ENCODE results near the gene GALNTL6.
"Not testable (repeated sequence)": the region's sequence is repeated elsewhere in the genome, so short reads cannot be mapped to it uniquely, and the experiment has no call there.

GALNTL6 gene

GRCh38 chr4:172393220-172393619, 580.0 kb downstream of the GALNTL6 start:
- TF ChIP-seq, protein P1, sequence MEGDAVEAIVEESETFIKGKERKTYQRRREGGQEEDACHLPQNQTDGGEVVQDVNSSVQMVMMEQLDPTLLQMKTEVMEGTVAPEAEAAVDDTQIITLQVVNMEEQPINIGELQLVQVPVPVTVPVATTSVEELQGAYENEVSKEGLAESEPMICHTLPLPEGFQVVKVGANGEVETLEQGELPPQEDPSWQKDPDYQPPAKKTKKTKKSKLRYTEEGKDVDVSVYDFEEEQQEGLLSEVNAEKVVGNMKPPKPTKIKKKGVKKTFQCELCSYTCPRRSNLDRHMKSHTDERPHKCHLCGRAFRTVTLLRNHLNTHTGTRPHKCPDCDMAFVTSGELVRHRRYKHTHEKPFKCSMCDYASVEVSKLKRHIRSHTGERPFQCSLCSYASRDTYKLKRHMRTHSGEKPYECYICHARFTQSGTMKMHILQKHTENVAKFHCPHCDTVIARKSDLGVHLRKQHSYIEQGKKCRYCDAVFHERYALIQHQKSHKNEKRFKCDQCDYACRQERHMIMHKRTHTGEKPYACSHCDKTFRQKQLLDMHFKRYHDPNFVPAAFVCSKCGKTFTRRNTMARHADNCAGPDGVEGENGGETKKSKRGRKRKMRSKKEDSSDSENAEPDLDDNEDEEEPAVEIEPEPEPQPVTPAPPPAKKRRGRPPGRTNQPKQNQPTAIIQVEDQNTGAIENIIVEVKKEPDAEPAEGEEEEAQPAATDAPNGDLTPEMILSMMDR (IDR thresholded peaks at IDR 0.05; ENCODE audit: insufficient read depth, low read length, poor library complexity, severe bottlenecking): no peak
- Histone ChIP-seq H3K4me3 (replicated peaks; ENCODE audit: low read depth, low read length) (no peak overlapping the region), H3K36me3 (ENCODE audit: control insufficient read depth, insufficient read depth, low read length) (no peaks in the 10 kb centered on the region), H3K27me3 (replicated peaks; ENCODE audit: control insufficient read depth, insufficient read depth, low read length) (no peaks in the 10 kb centered on the region)
- DNase-seq (ENCODE audit: extremely low read depth, insufficient read length): no peak

DNA sequence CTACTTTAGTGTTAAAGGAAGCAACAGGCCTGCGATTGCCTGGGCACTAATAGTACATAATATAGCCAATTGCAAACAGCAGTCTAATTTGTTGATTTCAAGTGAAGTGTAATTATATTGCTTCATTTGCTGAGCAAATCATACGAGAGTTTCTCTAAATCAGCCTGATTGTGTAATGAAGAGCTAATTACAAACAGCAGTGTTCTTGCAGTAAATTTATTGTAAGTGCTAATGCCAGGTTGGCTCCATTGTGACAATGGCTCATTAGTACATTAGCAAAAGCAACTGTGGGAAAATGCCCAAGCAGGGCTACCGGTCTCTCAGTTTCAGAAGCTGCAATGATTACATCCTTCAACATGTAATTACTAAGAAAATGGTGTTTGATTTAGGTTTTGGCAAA, 591.5 kb downstream of the GALNTL6 start:
- TF ChIP-seq, protein P1 (IDR thresholded peaks at IDR 0.05; ENCODE audit: insufficient read depth, low read length, poor library complexity, severe bottlenecking): no peak
- no peak for DNase-seq (ENCODE audit: extremely low read depth, insufficient read length)
- no peaks in the 10 kb centered on the region for H3K36me3 ChIP-seq (ENCODE audit: control insufficient read depth, insufficient read depth, low read length)

GRCh38 chr4:172410363-172410762, 597.2 kb downstream of the GALNTL6 start:
- Histone ChIP-seq H3K36me3 (ENCODE audit: control insufficient read depth, insufficient read depth, low read length) (no peaks in the 10 kb centered on the region), H3K4me3 (replicated peaks; ENCODE audit: low read depth, low read length) (no peak overlapping the region), H3K27me3 (replicated peaks; ENCODE audit: control insufficient read depth, insufficient read depth, low read length) (no peaks in the 10 kb centered on the region)
- TF ChIP-seq, protein P1 (IDR thresholded peaks at IDR 0.05; ENCODE audit: insufficient read depth, low read length, poor library complexity, severe bottlenecking): no peak
- no peak for DNase-seq (ENCODE audit: extremely low read depth, insufficient read length)

More for the DNA sequence above, 591.5 kb downstream of the GALNTL6 start:
- Histone ChIP-seq H3K27me3 (replicated peaks; ENCODE audit: control insufficient read depth, insufficient read depth, low read length) (no peaks in the 10 kb centered on the region), H3K4me3 (replicated peaks; ENCODE audit: low read depth, low read length) (no peak overlapping the region)

DNA sequence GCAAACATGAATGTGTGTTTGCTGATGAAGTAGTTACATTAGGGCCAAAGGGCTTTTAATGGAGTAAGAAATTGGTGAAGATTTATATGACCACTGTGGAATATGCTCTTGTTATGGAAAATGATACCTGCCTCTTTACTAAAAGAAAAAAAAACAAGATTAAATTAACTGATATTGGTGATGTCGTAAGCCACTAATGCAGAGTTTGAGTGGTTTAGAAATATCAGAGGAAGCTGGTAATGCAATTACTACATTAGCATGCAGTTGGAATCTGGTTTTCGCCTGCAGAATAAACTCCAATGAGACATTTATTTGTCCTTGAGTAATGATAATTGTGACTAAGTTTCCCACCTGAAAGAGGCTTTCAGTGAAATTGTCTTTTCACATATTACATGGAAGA, 597.9 kb downstream of the GALNTL6 start:
- Histone ChIP-seq H3K27me3 (replicated peaks; ENCODE audit: control insufficient read depth, insufficient read depth, low read length) (no peaks in the 10 kb centered on the region), H3K36me3 (ENCODE audit: control insufficient read depth, insufficient read depth, low read length) (no peaks in the 10 kb centered on the region), H3K4me3 (replicated peaks; ENCODE audit: low read depth, low read length) (no peak overlapping the region)
- TF ChIP-seq, protein P1 (IDR thresholded peaks at IDR 0.05; ENCODE audit: insufficient read depth, low read length, poor library complexity, severe bottlenecking): no peak
- no peak for DNase-seq (ENCODE audit: extremely low read depth, insufficient read length)

- DNase-seq (ENCODE audit: extremely low read depth, insufficient read length): no peak
- Histone ChIP-seq H3K36me3 (ENCODE audit: control insufficient read depth, insufficient read depth, low read length) (no peaks in the 10 kb centered on the region), H3K4me3 (replicated peaks; ENCODE audit: low read depth, low read length) (no peak overlapping the region), H3K27me3 (replicated peaks; ENCODE audit: control insufficient read depth, insufficient read depth, low read length) (no peaks in the 10 kb centered on the region)
- TF ChIP-seq, protein P1 (IDR thresholded peaks at IDR 0.05; ENCODE audit: insufficient read depth, low read length, poor library complexity, severe bottlenecking): no peak
These were observed 599.8 kb downstream of the GALNTL6 start for GRCh38 chr4:172412851-172413580.

DNA sequence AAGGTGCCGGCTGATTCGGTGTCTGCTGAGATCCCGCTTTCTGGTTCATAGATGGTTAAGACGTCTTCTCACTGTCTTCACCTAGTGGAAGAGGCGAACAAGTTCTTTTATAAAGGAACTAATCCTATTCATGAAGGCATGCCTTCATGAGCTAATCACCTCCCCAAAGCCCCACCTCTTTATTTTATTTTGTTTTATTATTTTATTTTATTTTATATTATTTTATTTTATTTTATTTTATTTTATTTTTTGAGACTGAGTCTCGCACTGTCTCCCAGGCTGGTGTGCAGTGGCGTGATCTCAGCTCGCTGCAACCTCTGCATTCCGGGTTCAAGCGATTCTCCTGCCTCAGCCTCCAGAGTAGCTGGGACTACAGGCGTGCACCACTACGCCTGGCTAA, 615.8 kb downstream of the GALNTL6 start:
- not testable (repeated sequence) for H3K27me3 ChIP-seq (replicated peaks; ENCODE audit: control insufficient read depth, insufficient read depth, low read length); DNase-seq (ENCODE audit: extremely low read depth, insufficient read length); H3K4me3 ChIP-seq (replicated peaks; ENCODE audit: low read depth, low read length); H3K36me3 ChIP-seq (ENCODE audit: control insufficient read depth, insufficient read depth, low read length)
